ENCODE measurements around the gene CAMTA1.

DNA sequence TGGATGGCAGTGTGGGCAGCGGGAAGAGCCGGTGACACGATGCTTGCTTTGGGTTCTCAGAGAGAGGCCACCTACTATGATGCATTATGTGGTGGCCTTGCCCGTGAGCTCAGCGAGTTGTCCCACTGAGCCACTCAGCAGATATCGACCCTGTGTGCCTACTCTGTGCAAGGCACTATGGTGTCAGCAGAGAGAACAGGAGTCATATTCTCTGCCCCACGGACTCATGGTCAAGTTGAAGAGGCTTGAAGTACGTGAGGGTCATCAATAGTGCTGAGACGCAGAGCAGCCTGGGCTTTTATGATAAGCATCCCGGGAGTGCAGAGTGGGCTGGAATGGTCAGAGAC lies 466.2 kb downstream of the CAMTA1 start:
- TF ChIP-seq BHLHE40 (IDR thresholded peaks at IDR 0.05; ENCODE audit: borderline replicate concordance) (no peak), TARDBP (IDR thresholded peaks at IDR 0.05) (no peak)
